NCI-H1436 (cell line): Measurements from ENCODE around the gene TMEM54.

Experiments
- DNase-seq: peaks from one replicate; lab custom pipeline; 2025; lab: John Stamatoyannopoulos, UW

Gene TMEM54

GRCh38 chr1:32900956-32901822 is at the start of gene TMEM54:
Gene TMEM54 (minus strand): TSS chr1:32901389. CDS start chr1:32901238, 151 bp downstream.
- no peak for DNase-seq

GRCh38 chr1:32949519-32949918 is 48.3 kb upstream of the TMEM54 start:
- no peak for DNase-seq

GRCh38 chr1:32948905-32949304 is 47.7 kb upstream of the TMEM54 start:
- DNase-seq: no peak

- DNase-seq: no peak
Observed at GRCh38 chr1:32948390-32948722, 47.2 kb upstream of the TMEM54 start.

- no peak for DNase-seq
Observed at GRCh38 chr1:32947669-32948389, 46.6 kb upstream of the TMEM54 start.

- DNase-seq: no peak
Observed at GRCh38 chr1:32946413-32946812, 45.2 kb upstream of the TMEM54 start.

- DNase-seq: no peak
Observed at GRCh38 chr1:32944180-32944579, 43.0 kb upstream of the TMEM54 start.

- DNase-seq: no peak
Observed at GRCh38 chr1:32939655-32940371, 38.6 kb upstream of the TMEM54 start.

- DNase-seq: no peak
Observed at GRCh38 chr1:32937061-32937460, 35.9 kb upstream of the TMEM54 start.

- DNase-seq: no peak
Observed at GRCh38 chr1:32934535-32934934, 33.3 kb upstream of the TMEM54 start.

- DNase-seq: no peak
Observed at GRCh38 chr1:32933742-32934322, 32.6 kb upstream of the TMEM54 start.

GRCh38 chr1:32931760-32932159 is 30.6 kb upstream of the TMEM54 start:
- no peak for DNase-seq

- no peak for DNase-seq
Observed at GRCh38 chr1:32929366-32929765, 28.2 kb upstream of the TMEM54 start.

GRCh38 chr1:32928715-32929114 is 27.5 kb upstream of the TMEM54 start:
- DNase-seq: no peak

GRCh38 chr1:32928285-32928684 is 27.1 kb upstream of the TMEM54 start:
- DNase-seq: no peak

- no peak for DNase-seq
Observed at GRCh38 chr1:32927441-32927840, 26.3 kb upstream of the TMEM54 start.

- no peak for DNase-seq
Observed at GRCh38 chr1:32926562-32926961, 25.4 kb upstream of the TMEM54 start.

GRCh38 chr1:32925403-32926162 is 24.4 kb upstream of the TMEM54 start:
- no peak for DNase-seq

GRCh38 chr1:32924881-32925344 is 23.7 kb upstream of the TMEM54 start:
- DNase-seq: no peak

GRCh38 chr1:32920833-32921232 is 19.6 kb upstream of the TMEM54 start:
- DNase-seq: no peak
